HEK293 (cell line): ENCODE measurements around the gene MCEE.

Experiments used
- CTCF ChIA-PET: fragments of 350-600 bp; formaldehyde crosslinking; extraction: SDS; loops from one replicate; lab custom pipeline; 2021; ENCODE audit warnings: antibody characterized with exemption; lab: Yijun Ruan, JAX
- POLR2A ChIA-PET: fragments of 300-600 bp; formaldehyde crosslinking; extraction: SDS; loops from one replicate; lab custom pipeline; 2020; ENCODE audit warnings: antibody characterized with exemption, inconsistent platforms; lab: Yijun Ruan, JAX
- H3K27ac ChIP-seq: fragments of 200-500 bp; sonication (Bioruptor generic); 2 replicates; pipeline ENCODE4 v1.5.1; 2014; ENCODE audit warnings: low read depth, low read length, control low read depth, inconsistent platforms; ENCODE audit errors: extremely low read depth
- H3K36me3 ChIP-seq, 2 experiments: fragments of 200-500 bp in 1 of 2; sonication (Bioruptor generic) in 1 of 2; 1 replicate in 1 of 2; 2 replicates in 1 of 2; pipeline ENCODE4 v1.5.1; 2014 to 2017; ENCODE audit warnings: inconsistent platforms in 2 of 2, low read length in 2 of 2; ENCODE audit not compliant: control insufficient read depth in 2 of 2, insufficient read depth in 1 of 2
- H3K4me1 ChIP-seq: fragments of 200-500 bp; sonication (Bioruptor generic); 2 replicates; pipeline ENCODE4 v1.5.1; 2014; ENCODE audit warnings: mild to moderate bottlenecking, low read length, inconsistent platforms; ENCODE audit not compliant: control insufficient read depth, insufficient read depth
- H3K4me3 ChIP-seq: 2 replicates; pipeline ENCODE4 v1.5.1; 2011; ENCODE audit warnings: low read depth, mild to moderate bottlenecking, control low read depth, low read length, moderate library complexity
- H3K9me3 ChIP-seq: fragments of 200-500 bp; sonication (Bioruptor generic); 2 replicates; pipeline ENCODE4 v1.5.1; 2014; ENCODE audit warnings: low read depth, low read length, inconsistent platforms; ENCODE audit not compliant: control insufficient read depth, insufficient read depth
- GLI2 ChIP-seq: fragments of 450-650 bp; formaldehyde crosslinking; IDR thresholded peaks from 2 replicates; pipeline ENCODE4; 2017; ENCODE audit warnings: missing biosample characterization, missing genetic modification characterization, low read depth, borderline replicate concordance
- IKZF3 ChIP-seq: fragments of 450-650 bp; IDR thresholded peaks from 2 replicates; pipeline ENCODE4 v1.5.0; 2018; ENCODE audit warnings: missing biosample characterization, mild to moderate bottlenecking, missing genetic modification characterization, moderate library complexity
- KLF1 ChIP-seq: fragments of 450-650 bp; formaldehyde crosslinking; IDR thresholded peaks from 2 replicates; pipeline ENCODE4 v1.5.1; 2016; ENCODE audit warnings: missing biosample characterization, missing genetic modification characterization
- OSR2 ChIP-seq: fragments of 450-650 bp; formaldehyde crosslinking; IDR thresholded peaks from 2 replicates; pipeline ENCODE4 v1.5.1; 2016; ENCODE audit warnings: missing biosample characterization, missing genetic modification characterization
- REPIN1 ChIP-seq: fragments of 450-650 bp; formaldehyde crosslinking; IDR thresholded peaks from 2 replicates; pipeline ENCODE4 v1.5.1; 2017; ENCODE audit warnings: missing biosample characterization, missing genetic modification characterization, low read depth
- TCF7L2 ChIP-seq: IDR thresholded peaks from 2 replicates; pipeline ENCODE4 v1.6.1; 2011; ENCODE audit warnings: low read depth, mild to moderate bottlenecking, inconsistent platforms, low read length, moderate library complexity, borderline replicate concordance
- ZBTB48 ChIP-seq: fragments of 450-650 bp; formaldehyde crosslinking; IDR thresholded peaks from 2 replicates; pipeline ENCODE4 v1.5.1; 2016; ENCODE audit warnings: missing biosample characterization, missing genetic modification characterization
- ZBTB7A ChIP-seq: fragments of 450-650 bp; formaldehyde crosslinking; IDR thresholded peaks from 2 replicates; pipeline ENCODE4 v1.5.1; 2016; ENCODE audit warnings: low read depth, missing biosample characterization, missing genetic modification characterization
- ZNF133 ChIP-seq: fragments of 450-650 bp; formaldehyde crosslinking; IDR thresholded peaks from 2 replicates; pipeline ENCODE4 v1.5.1; 2016; ENCODE audit warnings: missing biosample characterization, missing genetic modification characterization
- ZNF211 ChIP-seq: fragments of 450-650 bp; formaldehyde crosslinking; IDR thresholded peaks from 2 replicates; pipeline ENCODE4 v1.5.1; 2016; ENCODE audit warnings: low read depth, missing biosample characterization, missing genetic modification characterization
- ZNF311 ChIP-seq: fragments of 450-650 bp; formaldehyde crosslinking; IDR thresholded peaks from 2 replicates; pipeline ENCODE4 v1.5.1; 2017; ENCODE audit warnings: missing biosample characterization, missing genetic modification characterization, borderline replicate concordance
- ZNF324 ChIP-seq: fragments of 450-650 bp; formaldehyde crosslinking; IDR thresholded peaks from 2 replicates; pipeline ENCODE4 v1.5.1; 2016; ENCODE audit warnings: missing biosample characterization, missing genetic modification characterization
- ZNF585B ChIP-seq: fragments of 450-650 bp; formaldehyde crosslinking; IDR thresholded peaks from 2 replicates; pipeline ENCODE4 v1.5.1; 2016; ENCODE audit warnings: missing biosample characterization, missing genetic modification characterization
- ZNF701 ChIP-seq: fragments of 450-650 bp; formaldehyde crosslinking; IDR thresholded peaks from 2 replicates; pipeline ENCODE4 v1.5.1; 2016; ENCODE audit warnings: missing biosample characterization, missing genetic modification characterization
- TF ChIP-seq, protein P1 (sequence below): fragments of 450-650 bp; formaldehyde crosslinking; IDR thresholded peaks from 2 replicates; pipeline ENCODE4 v1.5.1; 2017; ENCODE audit warnings: missing biosample characterization, missing genetic modification characterization
- TF ChIP-seq, protein P2 (sequence below): fragments of 450-650 bp; formaldehyde crosslinking; IDR thresholded peaks from 2 replicates; pipeline ENCODE4 v1.5.1; 2016; ENCODE audit warnings: missing biosample characterization, missing genetic modification characterization
- TF ChIP-seq, protein P3 (sequence below): fragments of 450-650 bp; formaldehyde crosslinking; IDR thresholded peaks from 2 replicates; pipeline ENCODE4 v1.5.1; 2016; ENCODE audit warnings: missing biosample characterization, missing genetic modification characterization
- TF ChIP-seq, protein P4 (sequence below): fragments of 450-650 bp; formaldehyde crosslinking; IDR thresholded peaks from 2 replicates; pipeline ENCODE4 v1.5.1; 2016; ENCODE audit warnings: missing biosample characterization, missing genetic modification characterization
- TF ChIP-seq, protein P5 (sequence below): fragments of 450-650 bp; formaldehyde crosslinking; IDR thresholded peaks from 2 replicates; pipeline ENCODE4 v1.5.1; 2016; ENCODE audit warnings: missing biosample characterization, missing genetic modification characterization
- TF ChIP-seq, protein P6 (sequence below): fragments of 450-650 bp; formaldehyde crosslinking; IDR thresholded peaks from 2 replicates; pipeline ENCODE4; 2016; ENCODE audit warnings: missing biosample characterization, missing genetic modification characterization
- TF ChIP-seq, protein P7 (sequence below): fragments of 450-650 bp; formaldehyde crosslinking; IDR thresholded peaks from 2 replicates; pipeline ENCODE4 v1.5.0; 2017; ENCODE audit warnings: missing biosample characterization, missing genetic modification characterization, borderline replicate concordance

The MCEE gene

DNA sequence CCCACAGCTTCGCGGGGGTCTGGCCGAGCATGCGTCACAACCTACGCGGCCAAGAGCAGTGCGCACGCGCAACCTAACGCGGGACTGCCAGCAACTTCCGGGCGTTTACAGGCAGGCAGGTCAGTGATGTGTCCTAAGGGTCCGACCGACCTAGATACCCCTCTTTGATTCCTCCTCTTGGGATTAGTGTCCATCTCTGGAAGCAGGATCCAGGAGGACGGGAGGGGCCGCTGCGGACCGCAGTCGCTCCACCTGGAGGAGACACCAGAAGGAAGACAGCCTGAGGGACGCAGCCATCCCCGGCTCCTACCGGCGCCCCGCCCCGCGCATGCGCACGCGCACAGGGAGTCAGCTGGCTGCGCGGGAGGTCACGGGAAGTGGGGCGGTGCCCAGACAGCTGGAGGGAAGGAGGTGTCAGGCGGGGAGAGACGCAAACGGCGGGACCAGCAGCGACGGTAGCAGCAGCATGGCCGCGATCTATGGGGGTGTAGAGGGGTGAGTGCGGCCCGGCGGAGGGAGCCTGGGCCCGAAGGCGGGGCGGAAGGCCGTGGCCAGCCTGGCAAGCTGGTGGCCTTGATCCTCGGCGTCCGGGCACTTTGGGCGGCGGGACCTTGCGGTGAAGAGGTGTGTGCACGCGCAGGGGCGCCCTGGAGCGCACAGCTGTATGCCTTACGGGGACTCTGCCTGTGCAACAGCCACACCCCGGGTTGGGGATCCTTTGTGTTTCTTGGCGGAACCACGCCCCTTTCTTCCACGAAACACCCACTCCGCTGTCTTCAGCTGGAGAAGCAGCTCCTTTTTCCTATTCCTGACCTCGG is 61.6 kb downstream of the MCEE start, which contains the start of gene NAGK (continued):
- 0 out of 2 replicates have a peak, but pooled peaks have one; percentile 22 for TF ChIP-seq ZNF585B (tag by site-specific recombination)
- TF ChIP-seq, protein P1, sequence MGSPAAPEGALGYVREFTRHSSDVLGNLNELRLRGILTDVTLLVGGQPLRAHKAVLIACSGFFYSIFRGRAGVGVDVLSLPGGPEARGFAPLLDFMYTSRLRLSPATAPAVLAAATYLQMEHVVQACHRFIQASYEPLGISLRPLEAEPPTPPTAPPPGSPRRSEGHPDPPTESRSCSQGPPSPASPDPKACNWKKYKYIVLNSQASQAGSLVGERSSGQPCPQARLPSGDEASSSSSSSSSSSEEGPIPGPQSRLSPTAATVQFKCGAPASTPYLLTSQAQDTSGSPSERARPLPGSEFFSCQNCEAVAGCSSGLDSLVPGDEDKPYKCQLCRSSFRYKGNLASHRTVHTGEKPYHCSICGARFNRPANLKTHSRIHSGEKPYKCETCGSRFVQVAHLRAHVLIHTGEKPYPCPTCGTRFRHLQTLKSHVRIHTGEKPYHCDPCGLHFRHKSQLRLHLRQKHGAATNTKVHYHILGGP (tag by site-specific recombination), result no peak
- TF ChIP-seq OSR2 (tag by site-specific recombination), result peak; percentile 85
- peak; percentile 67; the same call in 1 of the 2 replicates for TF ChIP-seq REPIN1 (tag by site-specific recombination)
- TF ChIP-seq, protein P2, sequence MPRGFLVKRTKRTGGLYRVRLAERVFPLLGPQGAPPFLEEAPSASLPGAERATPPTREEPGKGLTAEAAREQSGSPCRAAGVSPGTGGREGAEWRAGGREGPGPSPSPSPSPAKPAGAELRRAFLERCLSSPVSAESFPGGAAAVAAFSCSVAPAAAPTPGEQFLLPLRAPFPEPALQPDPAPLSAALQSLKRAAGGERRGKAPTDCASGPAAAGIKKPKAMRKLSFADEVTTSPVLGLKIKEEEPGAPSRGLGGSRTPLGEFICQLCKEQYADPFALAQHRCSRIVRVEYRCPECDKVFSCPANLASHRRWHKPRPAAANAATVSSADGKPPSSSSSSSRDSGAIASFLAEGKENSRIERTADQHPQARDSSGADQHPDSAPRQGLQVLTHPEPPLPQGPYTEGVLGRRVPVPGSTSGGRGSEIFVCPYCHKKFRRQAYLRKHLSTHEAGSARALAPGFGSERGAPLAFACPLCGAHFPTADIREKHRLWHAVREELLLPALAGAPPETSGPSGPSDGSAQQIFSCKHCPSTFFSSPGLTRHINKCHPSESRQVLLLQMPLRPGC, result peak; percentile 53; the same call in 1 of the 2 replicates
- peak; percentile 67; the same call in 1 of the 2 replicates for TF ChIP-seq ZNF324
- TF ChIP-seq ZNF311 (tag by site-specific recombination), result no peak

DNA sequence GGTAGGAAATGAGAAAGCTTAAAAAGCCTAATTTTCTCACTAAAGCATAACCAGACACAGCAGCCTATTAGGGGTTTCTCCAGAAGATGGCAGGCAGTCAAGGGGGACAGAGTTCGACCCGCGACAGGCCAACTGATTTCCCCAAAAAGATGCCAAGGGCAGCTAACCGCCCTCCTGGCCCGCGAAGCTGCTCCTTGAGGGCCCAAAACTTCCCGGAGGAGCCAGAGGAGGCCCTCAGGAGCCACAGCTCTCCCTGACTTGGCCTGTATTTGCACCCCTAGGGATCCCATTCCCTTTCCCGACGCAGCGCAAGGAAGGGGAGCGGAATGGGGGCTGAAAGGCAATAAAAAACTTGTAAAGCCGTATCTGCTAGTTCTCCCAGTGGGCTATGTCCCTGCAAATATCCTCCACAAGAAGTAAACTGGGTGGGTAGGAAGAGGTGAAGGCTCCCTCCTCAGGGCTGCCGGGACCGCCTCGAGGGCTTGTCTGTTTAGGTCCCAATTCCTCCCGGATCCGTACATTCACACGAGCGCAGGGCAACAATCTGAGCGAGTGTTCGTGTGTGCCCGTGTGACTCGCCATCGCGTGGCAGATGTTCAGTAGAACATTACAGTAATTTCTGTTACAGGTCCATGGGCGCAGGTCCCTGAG is 62.3 kb downstream of the MCEE start:
- peaks cover 0 to 31% of the 10 kb centered on the region in 2 experiments; a peak in 1 of 3 replicates for H3K36me3 ChIP-seq
- no peaks in the 10 kb centered on the region for H3K9me3 ChIP-seq
- H3K4me3 ChIP-seq, result peak overlapping the region; percentile 65
- H3K4me1 ChIP-seq, result no peaks in the 10 kb centered on the region; the same call in 1 of the 2 replicates
- CTCF ChIA-PET, result interaction anchor here (0.6 to 1.4 kb wide), 4 partner anchors 11 to 279 kb away, joined by 3 to 5 read pairs (median 4); no protein-coding TSS in a partner anchor
- POLR2A ChIA-PET, result interaction anchor here (0.7 to 2.0 kb wide), 15 partner anchors 9 to 264 kb away, joined by 3 to 13 read pairs (median 4); partner anchors contain the start of genes MCEE, MPHOSPH10 and ZNF638
- H3K27ac ChIP-seq, result peak overlapping the region; percentile 31
- no peak for TF ChIP-seq ZNF133 (tag by site-specific recombination)
- no peak for TF ChIP-seq KLF1 (tag by site-specific recombination)
- TF ChIP-seq, protein P3, sequence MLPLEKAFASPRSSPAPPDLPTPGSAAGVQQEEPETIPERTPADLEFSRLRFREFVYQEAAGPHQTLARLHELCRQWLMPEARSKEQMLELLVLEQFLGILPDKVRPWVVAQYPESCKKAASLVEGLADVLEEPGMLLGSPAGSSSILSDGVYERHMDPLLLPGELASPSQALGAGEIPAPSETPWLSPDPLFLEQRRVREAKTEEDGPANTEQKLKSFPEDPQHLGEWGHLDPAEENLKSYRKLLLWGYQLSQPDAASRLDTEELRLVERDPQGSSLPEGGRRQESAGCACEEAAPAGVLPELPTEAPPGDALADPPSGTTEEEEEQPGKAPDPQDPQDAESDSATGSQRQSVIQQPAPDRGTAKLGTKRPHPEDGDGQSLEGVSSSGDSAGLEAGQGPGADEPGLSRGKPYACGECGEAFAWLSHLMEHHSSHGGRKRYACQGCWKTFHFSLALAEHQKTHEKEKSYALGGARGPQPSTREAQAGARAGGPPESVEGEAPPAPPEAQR (tag by site-specific recombination), result no peak
- TF ChIP-seq, protein P4, sequence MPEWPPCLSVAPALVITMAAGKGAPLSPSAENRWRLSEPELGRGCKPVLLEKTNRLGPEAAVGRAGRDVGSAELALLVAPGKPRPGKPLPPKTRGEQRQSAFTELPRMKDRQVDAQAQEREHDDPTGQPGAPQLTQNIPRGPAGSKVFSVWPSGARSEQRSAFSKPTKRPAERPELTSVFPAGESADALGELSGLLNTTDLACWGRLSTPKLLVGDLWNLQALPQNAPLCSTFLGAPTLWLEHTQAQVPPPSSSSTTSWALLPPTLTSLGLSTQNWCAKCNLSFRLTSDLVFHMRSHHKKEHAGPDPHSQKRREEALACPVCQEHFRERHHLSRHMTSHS, result no peak
- no peak for TF ChIP-seq ZNF701 (tag by site-specific recombination)
- TF ChIP-seq, protein P5, sequence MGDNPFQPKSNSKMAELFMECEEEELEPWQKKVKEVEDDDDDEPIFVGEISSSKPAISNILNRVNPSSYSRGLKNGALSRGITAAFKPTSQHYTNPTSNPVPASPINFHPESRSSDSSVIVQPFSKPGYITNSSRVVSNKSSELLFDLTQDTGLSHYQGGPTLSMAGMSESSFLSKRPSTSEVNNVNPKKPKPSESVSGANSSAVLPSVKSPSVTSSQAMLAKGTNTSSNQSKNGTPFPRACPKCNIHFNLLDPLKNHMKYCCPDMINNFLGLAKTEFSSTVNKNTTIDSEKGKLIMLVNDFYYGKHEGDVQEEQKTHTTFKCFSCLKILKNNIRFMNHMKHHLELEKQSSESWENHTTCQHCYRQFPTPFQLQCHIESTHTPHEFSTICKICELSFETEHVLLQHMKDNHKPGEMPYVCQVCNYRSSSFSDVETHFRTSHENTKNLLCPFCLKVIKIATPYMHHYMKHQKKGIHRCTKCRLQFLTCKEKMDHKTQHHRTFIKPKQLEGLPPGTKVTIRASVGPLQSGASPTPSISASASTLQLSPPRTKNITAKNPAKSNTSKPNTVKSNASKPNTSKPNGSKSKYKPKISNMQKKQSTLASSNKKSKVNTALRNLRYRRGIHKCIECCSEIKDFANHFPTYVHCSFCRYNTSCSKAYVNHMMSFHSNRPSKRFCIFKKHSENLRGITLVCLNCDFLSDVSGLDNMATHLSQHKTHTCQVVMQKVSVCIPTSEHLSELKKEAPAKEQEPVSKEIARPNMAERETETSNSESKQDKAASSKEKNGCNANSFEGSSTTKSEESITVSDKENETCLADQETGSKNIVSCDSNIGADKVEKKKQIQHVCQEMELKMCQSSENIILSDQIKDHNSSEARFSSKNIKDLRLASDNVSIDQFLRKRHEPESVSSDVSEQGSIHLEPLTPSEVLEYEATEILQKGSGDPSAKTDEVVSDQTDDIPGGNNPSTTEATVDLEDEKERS (tag by site-specific recombination), result no peak
- no peak for TF ChIP-seq ZNF211 (tag by site-specific recombination)
- TF ChIP-seq GLI2 (tag by site-specific recombination), result no peak
- TF ChIP-seq, protein P6, sequence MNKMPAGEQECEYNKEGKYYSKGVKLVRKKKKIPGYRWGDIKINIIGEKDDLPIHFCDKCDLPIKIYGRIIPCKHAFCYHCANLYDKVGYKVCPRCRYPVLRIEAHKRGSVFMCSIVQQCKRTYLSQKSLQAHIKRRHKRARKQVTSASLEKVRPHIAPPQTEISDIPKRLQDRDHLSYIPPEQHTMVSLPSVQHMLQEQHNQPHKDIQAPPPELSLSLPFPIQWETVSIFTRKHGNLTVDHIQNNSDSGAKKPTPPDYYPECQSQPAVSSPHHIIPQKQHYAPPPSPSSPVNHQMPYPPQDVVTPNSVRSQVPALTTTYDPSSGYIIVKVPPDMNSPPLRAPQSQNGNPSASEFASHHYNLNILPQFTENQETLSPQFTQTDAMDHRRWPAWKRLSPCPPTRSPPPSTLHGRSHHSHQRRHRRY (tag by site-specific recombination), result no peak
- peak; percentile 75; the same call in 1 of the 2 replicates for TF ChIP-seq ZBTB48 (tag by site-specific recombination)
- TF ChIP-seq, protein P7, sequence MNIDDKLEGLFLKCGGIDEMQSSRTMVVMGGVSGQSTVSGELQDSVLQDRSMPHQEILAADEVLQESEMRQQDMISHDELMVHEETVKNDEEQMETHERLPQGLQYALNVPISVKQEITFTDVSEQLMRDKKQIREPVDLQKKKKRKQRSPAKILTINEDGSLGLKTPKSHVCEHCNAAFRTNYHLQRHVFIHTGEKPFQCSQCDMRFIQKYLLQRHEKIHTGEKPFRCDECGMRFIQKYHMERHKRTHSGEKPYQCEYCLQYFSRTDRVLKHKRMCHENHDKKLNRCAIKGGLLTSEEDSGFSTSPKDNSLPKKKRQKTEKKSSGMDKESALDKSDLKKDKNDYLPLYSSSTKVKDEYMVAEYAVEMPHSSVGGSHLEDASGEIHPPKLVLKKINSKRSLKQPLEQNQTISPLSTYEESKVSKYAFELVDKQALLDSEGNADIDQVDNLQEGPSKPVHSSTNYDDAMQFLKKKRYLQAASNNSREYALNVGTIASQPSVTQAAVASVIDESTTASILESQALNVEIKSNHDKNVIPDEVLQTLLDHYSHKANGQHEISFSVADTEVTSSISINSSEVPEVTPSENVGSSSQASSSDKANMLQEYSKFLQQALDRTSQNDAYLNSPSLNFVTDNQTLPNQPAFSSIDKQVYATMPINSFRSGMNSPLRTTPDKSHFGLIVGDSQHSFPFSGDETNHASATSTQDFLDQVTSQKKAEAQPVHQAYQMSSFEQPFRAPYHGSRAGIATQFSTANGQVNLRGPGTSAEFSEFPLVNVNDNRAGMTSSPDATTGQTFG, result no peak
- TF ChIP-seq IKZF3 (tag by site-specific recombination), result 0 out of 2 replicates have a peak, but pooled peaks have one; percentile 16
- no peak for TF ChIP-seq TCF7L2
- TF ChIP-seq ZBTB7A (tag by site-specific recombination), result no peak
